Ramos (cell line): ENCODE results near the gene EFNA2.

Experiments used
- in situ Hi-C: fragments of 300-500 bp; cut with MboI; formaldehyde crosslinking; loops from one replicate; pipeline ENCODE4 v1.14.3; 2022; ENCODE audit warnings: low sequenced_read_pairs; ENCODE audit not compliant: unreplicated experiment

Gene EFNA2

GRCh38 chr19:1282588-1283206 lies 3.0 kb upstream of the EFNA2 start:
- in situ Hi-C loops = no loop called here

GRCh38 chr19:1283207-1283916 lies 2.3 kb upstream of the EFNA2 start:
- in situ Hi-C loops = no loop called here

- in situ Hi-C loops = no loop called here
Measured at GRCh38 chr19:1283917-1284292, 1.8 kb upstream of the EFNA2 start.

- in situ Hi-C loops = no loop called here
Measured at GRCh38 chr19:1284293-1284978, 1.2 kb upstream of the EFNA2 start.

- in situ Hi-C loops = no loop called here
Measured at GRCh38 chr19:1284979-1285736, 515 bp upstream of the EFNA2 start.

- in situ Hi-C loops = no loop called here
Measured at GRCh38 chr19:1286487-1287353, 1.0 kb downstream of the EFNA2 start.

- in situ Hi-C loops = no loop called here
Measured at GRCh38 chr19:1287354-1288225, 1.9 kb downstream of the EFNA2 start.

GRCh38 chr19:1288226-1288612 lies 2.5 kb downstream of the EFNA2 start:
- in situ Hi-C loops = no loop called here

GRCh38 chr19:1288833-1289685 lies 3.4 kb downstream of the EFNA2 start:
- in situ Hi-C loops = no loop called here

- in situ Hi-C loops = no loop called here
Measured at GRCh38 chr19:1289686-1290025, 4.0 kb downstream of the EFNA2 start.

- in situ Hi-C loops = no loop called here
Measured at GRCh38 chr19:1290196-1290702, 4.6 kb downstream of the EFNA2 start.

GRCh38 chr19:1290703-1291651 lies 5.3 kb downstream of the EFNA2 start:
- in situ Hi-C loops = no loop called here

GRCh38 chr19:1291761-1292418 lies 6.2 kb downstream of the EFNA2 start:
- in situ Hi-C loops = no loop called here

GRCh38 chr19:1292419-1293151 lies 6.9 kb downstream of the EFNA2 start:
- in situ Hi-C loops = no loop called here

- in situ Hi-C loops = no loop called here
Measured at GRCh38 chr19:1293782-1294604, 8.3 kb downstream of the EFNA2 start.
